HK-2 (cell line): ENCODE results near the gene ZDHHC17.

Experiments
- DNase-seq: peaks from one replicate; pipeline ENCODE4 v3.0.0-alpha.2; 2018; ENCODE audit not compliant: unreplicated experiment

The ZDHHC17 gene

GRCh38 chr12:76878099-76878898 lies 114.4 kb downstream of the ZDHHC17 start:
- DNase-seq: peak; percentile 51

GRCh38 chr12:76878899-76879709 lies 115.2 kb downstream of the ZDHHC17 start, which contains the start of gene CSRP2:
CSRP2 (minus strand) TSS chr12:76879019; CDS start chr12:76866260, 12,759 bp downstream.
- peak; percentile 97 for DNase-seq

GRCh38 chr12:76879710-76880518 lies 116.0 kb downstream of the ZDHHC17 start:
- no peak for DNase-seq

GRCh38 chr12:76880519-76881023 lies 116.7 kb downstream of the ZDHHC17 start:
- DNase-seq: no peak

- no peak for DNase-seq
Observed at GRCh38 chr12:76881142-76881541, 117.2 kb downstream of the ZDHHC17 start.

- no peak for DNase-seq
Observed at GRCh38 chr12:76882367-76882766, 118.5 kb downstream of the ZDHHC17 start.

GRCh38 chr12:76883151-76883550 lies 119.2 kb downstream of the ZDHHC17 start:
- peak; percentile 66 for DNase-seq

- no peak for DNase-seq
Observed at GRCh38 chr12:76883811-76884210, 119.9 kb downstream of the ZDHHC17 start.

GRCh38 chr12:76888775-76889174 lies 124.9 kb downstream of the ZDHHC17 start:
- DNase-seq: no peak

- DNase-seq: no peak
Observed at GRCh38 chr12:76890151-76891143, 126.5 kb downstream of the ZDHHC17 start.

GRCh38 chr12:76891609-76892008 lies 127.7 kb downstream of the ZDHHC17 start:
- no peak for DNase-seq

GRCh38 chr12:76895796-76896195 lies 131.9 kb downstream of the ZDHHC17 start:
- no peak for DNase-seq

- DNase-seq: no peak
Observed at GRCh38 chr12:76896274-76896673, 132.4 kb downstream of the ZDHHC17 start.

- no peak for DNase-seq
Observed at GRCh38 chr12:76898442-76898841, 134.5 kb downstream of the ZDHHC17 start.

- DNase-seq: no peak
Observed at GRCh38 chr12:76899522-76899921, 135.6 kb downstream of the ZDHHC17 start.

GRCh38 chr12:76901628-76902380 lies 137.9 kb downstream of the ZDHHC17 start:
- DNase-seq: no peak
